ENCODE data around the gene NOXA1. TPM values are rescaled to one million over a fixed set of nuclear protein-coding genes. Genes with fewer than 3 reads are reported as not detected.

NOXA1 gene
- total and polyA plus RNA-seq, 2 donors (not counting 1 experiment from before 2014, with no cell fraction given) = 0.08 to 0.66 TPM

GRCh38 chr9:137475666-137476065, 52.5 kb downstream of the NOXA1 start:
- Histone ChIP-seq H2AFZ (ENCODE audit: low read length) (no peak overlapping the region), H3K4me3 (replicated peaks in 1 of 4; ENCODE audit: control extremely low read depth in 1 of 4, insufficient read depth in 1 of 4, low read depth in 3 of 4, low read length in 4 of 4) (no peak overlapping the region), H3K4me1 (ENCODE audit: control insufficient read depth, extremely low read depth, insufficient read depth, low read length) (no peaks in the 10 kb centered on the region), H3K4me2 (ENCODE audit: extremely low read depth, insufficient read depth, low read length) (no peak overlapping the region), H4K20me1 (ENCODE audit: control insufficient read depth, extremely low read depth, insufficient read depth, low read length) (no peaks in the 10 kb centered on the region), H3K27me3 (ENCODE audit: control insufficient read depth, insufficient read depth, low read length) (peaks cover 4% of the 10 kb centered on the region), H3K27ac (ENCODE audit: insufficient read depth, low read length) (no peak overlapping the region), H3K79me2 (ENCODE audit: control insufficient read depth, insufficient read depth, low read length) (no peaks in the 10 kb centered on the region), H3K9me3 (ENCODE audit: control insufficient read depth, insufficient read depth, low read depth, low read length) (no peaks in the 10 kb centered on the region), H3K9ac (ENCODE audit: insufficient read depth, low read length) (no peak overlapping the region), H3K36me3 (ENCODE audit: control insufficient read depth, insufficient read depth, low read length) (no peaks in the 10 kb centered on the region)
- TF ChIP-seq EZH2 (IDR thresholded peaks at IDR 0.05; ENCODE audit: low read length, missing control alignments) (no peak), CTCF (conservative IDR thresholded peaks at IDR 0.05 in 1 of 2, IDR thresholded peaks at IDR 0.05 in 1 of 2; ENCODE audit: low read depth in 1 of 2, low read length in 2 of 2) (no peak)
- DNase-seq (ENCODE audit: low read depth in 2 of 2) = no peak

- no peak overlapping the region for H3K4me2 ChIP-seq (ENCODE audit: extremely low read depth, insufficient read depth, low read length)
- no peaks in the 10 kb centered on the region for H3K4me1 ChIP-seq (ENCODE audit: control insufficient read depth, extremely low read depth, insufficient read depth, low read length)
- no peaks in the 10 kb centered on the region for H3K9me3 ChIP-seq (ENCODE audit: control insufficient read depth, insufficient read depth, low read depth, low read length)
- DNase-seq (ENCODE audit: low read depth in 2 of 2) = no peak
- no peak for TF ChIP-seq CTCF (conservative IDR thresholded peaks at IDR 0.05 in 1 of 2, IDR thresholded peaks at IDR 0.05 in 1 of 2; ENCODE audit: low read depth in 1 of 2, low read length in 2 of 2)
- no peak for TF ChIP-seq EZH2 (IDR thresholded peaks at IDR 0.05; ENCODE audit: low read length, missing control alignments)
- no peaks in the 10 kb centered on the region for H3K36me3 ChIP-seq (ENCODE audit: control insufficient read depth, insufficient read depth, low read length)
- no peak overlapping the region for H2AFZ ChIP-seq (ENCODE audit: low read length)
- H3K27ac ChIP-seq (ENCODE audit: insufficient read depth, low read length) = no peak overlapping the region
- no peak overlapping the region for H3K4me3 ChIP-seq (replicated peaks in 1 of 4; ENCODE audit: control extremely low read depth in 1 of 4, insufficient read depth in 1 of 4, low read depth in 3 of 4, low read length in 4 of 4)
- no peaks in the 10 kb centered on the region for H4K20me1 ChIP-seq (ENCODE audit: control insufficient read depth, extremely low read depth, insufficient read depth, low read length)
- H3K27me3 ChIP-seq (ENCODE audit: control insufficient read depth, insufficient read depth, low read length) = peaks cover 4% of the 10 kb centered on the region
- H3K9ac ChIP-seq (ENCODE audit: insufficient read depth, low read length) = no peak overlapping the region
- H3K79me2 ChIP-seq (ENCODE audit: control insufficient read depth, insufficient read depth, low read length) = no peaks in the 10 kb centered on the region
These were observed 53.7 kb downstream of the NOXA1 start for GRCh38 chr9:137476856-137477255.

- Histone ChIP-seq H3K79me2 (ENCODE audit: control insufficient read depth, insufficient read depth, low read length) (no peaks in the 10 kb centered on the region), H3K9me3 (ENCODE audit: control insufficient read depth, insufficient read depth, low read depth, low read length) (no peaks in the 10 kb centered on the region), H3K4me3 (replicated peaks in 1 of 4; ENCODE audit: control extremely low read depth in 1 of 4, insufficient read depth in 1 of 4, low read depth in 3 of 4, low read length in 4 of 4) (no peak overlapping the region), H3K27ac (ENCODE audit: insufficient read depth, low read length) (no peak overlapping the region), H3K4me1 (ENCODE audit: control insufficient read depth, extremely low read depth, insufficient read depth, low read length) (peaks cover 2% of the 10 kb centered on the region), H3K27me3 (ENCODE audit: control insufficient read depth, insufficient read depth, low read length) (peaks cover 4% of the 10 kb centered on the region), H3K4me2 (ENCODE audit: extremely low read depth, insufficient read depth, low read length) (no peak overlapping the region), H2AFZ (ENCODE audit: low read length) (no peak overlapping the region), H4K20me1 (ENCODE audit: control insufficient read depth, extremely low read depth, insufficient read depth, low read length) (no peaks in the 10 kb centered on the region), H3K36me3 (ENCODE audit: control insufficient read depth, insufficient read depth, low read length) (no peaks in the 10 kb centered on the region), H3K9ac (ENCODE audit: insufficient read depth, low read length) (no peak overlapping the region)
- DNase-seq (ENCODE audit: low read depth in 2 of 2) = no peak
- TF ChIP-seq CTCF (conservative IDR thresholded peaks at IDR 0.05 in 1 of 2, IDR thresholded peaks at IDR 0.05 in 1 of 2; ENCODE audit: low read depth in 1 of 2, low read length in 2 of 2) (no peak), EZH2 (IDR thresholded peaks at IDR 0.05; ENCODE audit: low read length, missing control alignments) (no peak)
These were observed 54.8 kb downstream of the NOXA1 start for GRCh38 chr9:137477778-137478612.

All from fibroblast of lung (primary cell).